HUES6 (cell line): ENCODE results near the gene SIL1.
"Not testable (repeated sequence)": the region's sequence is repeated elsewhere in the genome, so short reads cannot be mapped to it uniquely, and the experiment has no call there.

ENCODE experiments used
- H3K27ac ChIP-seq: 2 replicates; pipeline ENCODE4 v1.7.0; 2013; ENCODE audit warnings: low read depth, mild to moderate bottlenecking, low read length, inconsistent platforms
- H3K27me3 ChIP-seq: 2 replicates; pipeline ENCODE4 v1.6.1; 2013; ENCODE audit warnings: low read length; ENCODE audit not compliant: control insufficient read depth, insufficient read depth
- H3K36me3 ChIP-seq: 2 replicates; pipeline ENCODE4 v1.6.1; 2013; ENCODE audit warnings: low read length; ENCODE audit not compliant: control insufficient read depth, insufficient read depth
- H3K4me1 ChIP-seq: 2 replicates; pipeline ENCODE4 v1.6.1; 2013; ENCODE audit warnings: low read length; ENCODE audit not compliant: control insufficient read depth, insufficient read depth
- H3K4me3 ChIP-seq: 2 replicates; pipeline ENCODE4 v1.5.1; 2013; ENCODE audit warnings: low read depth, low read length
- H3K9ac ChIP-seq: one replicate; pipeline ENCODE4 v1.6.1; 2013; ENCODE audit warnings: mild to moderate bottlenecking, low read length
- H3K9me3 ChIP-seq: 2 replicates; pipeline ENCODE4 v1.6.1; 2013; ENCODE audit warnings: low read depth, low read length; ENCODE audit not compliant: control insufficient read depth, insufficient read depth

The SIL1 gene

DNA sequence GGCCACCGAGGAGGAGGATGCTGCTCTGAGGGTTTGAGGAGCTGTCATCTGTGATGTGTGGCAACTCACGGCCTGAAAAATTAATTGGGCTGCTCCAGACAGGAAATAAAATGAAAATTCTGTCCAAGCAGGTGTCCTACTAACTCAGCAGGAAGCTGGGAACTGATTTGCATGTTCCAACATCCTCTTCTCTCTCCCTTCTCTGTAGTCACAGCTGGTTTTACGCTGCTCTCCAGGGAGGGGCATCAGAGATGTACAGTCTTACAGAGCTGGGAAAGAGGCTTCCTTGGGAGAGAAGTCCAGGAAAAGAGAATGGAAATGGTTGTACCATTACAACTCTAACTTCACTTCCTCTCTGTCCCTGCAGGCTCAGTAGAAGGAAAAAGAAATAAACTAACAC is 24.2 kb upstream of the SIL1 start:
- Histone ChIP-seq H3K9ac (no peak overlapping the region), H3K36me3 (no peaks in the 10 kb centered on the region), H3K27me3 (no peaks in the 10 kb centered on the region), H3K4me1 (no peaks in the 10 kb centered on the region), H3K9me3 (peaks cover 13% of the 10 kb centered on the region), H3K27ac (no peak overlapping the region), H3K4me3 (no peak overlapping the region)

DNA sequence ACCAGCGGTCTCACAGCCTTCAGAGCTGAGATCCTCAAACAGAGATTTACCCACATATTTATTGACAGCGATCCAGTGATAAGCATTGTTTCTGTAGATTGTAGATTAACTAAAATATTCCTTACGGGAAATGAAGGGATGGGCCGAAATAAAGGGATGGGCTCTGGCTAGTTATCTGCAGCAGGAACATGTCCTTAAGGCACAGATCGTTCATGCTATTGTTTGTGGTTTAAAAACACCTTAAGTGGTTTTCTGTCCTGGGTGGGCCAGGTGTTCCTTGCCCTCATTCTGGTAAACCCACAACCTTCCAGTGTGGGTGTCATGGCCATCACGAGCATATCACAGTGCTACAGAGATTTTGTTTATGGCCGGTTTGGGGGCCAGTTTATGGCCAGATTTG is 19.9 kb upstream of the SIL1 start:
- not testable (repeated sequence) for H3K4me3 ChIP-seq, H3K4me1 ChIP-seq, H3K27ac ChIP-seq, H3K9ac ChIP-seq, H3K36me3 ChIP-seq, H3K27me3 ChIP-seq
- peaks cover 17% of the 10 kb centered on the region for H3K9me3 ChIP-seq

DNA sequence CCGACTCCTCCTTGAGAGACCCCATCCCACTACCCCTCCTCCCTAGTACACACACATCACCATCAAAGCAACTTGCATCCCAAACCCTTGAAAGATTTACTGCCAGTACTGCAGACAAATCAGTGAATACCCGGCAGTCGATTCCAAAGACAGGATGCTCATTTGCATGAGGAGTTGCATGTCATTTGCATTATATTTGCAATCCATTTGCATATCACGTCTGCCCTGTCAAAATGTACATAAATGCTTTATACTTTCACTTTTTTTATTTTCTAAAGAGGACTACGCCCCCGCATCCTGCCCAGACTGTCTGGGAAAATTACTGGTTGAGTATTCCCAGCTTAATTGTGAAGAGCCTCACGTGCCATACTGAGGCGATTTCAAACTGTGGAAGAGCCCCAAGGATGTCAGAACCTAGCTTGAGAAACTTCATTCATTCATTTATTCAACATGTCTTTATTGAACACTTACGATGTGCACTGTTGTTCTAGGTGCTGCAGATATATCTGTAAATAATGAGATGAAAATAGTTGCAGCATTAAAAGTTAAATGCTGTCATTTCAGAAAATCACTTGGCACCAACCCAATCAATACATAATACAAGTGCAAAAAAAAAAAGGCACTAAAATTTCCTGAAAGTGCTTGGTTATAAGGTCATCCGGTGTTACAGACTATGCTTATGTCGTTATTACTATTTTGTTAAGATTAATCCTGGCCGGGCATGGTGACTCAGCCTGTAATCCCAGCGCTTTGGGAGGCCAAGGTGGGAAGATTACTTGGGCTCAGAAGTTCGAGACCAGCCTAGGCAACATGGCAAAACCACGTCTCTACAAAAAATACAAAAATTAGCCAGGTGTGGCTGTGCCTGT is 17.2 kb upstream of the SIL1 start:
- no peaks in the 10 kb centered on the region for H3K27me3 ChIP-seq
- H3K27ac ChIP-seq = no peak overlapping the region
- H3K4me1 ChIP-seq = peaks cover 13% of the 10 kb centered on the region
- H3K36me3 ChIP-seq = no peaks in the 10 kb centered on the region
- H3K4me3 ChIP-seq = no peak overlapping the region
- H3K9me3 ChIP-seq = peaks cover 17% of the 10 kb centered on the region
- H3K9ac ChIP-seq = no peak overlapping the region

DNA sequence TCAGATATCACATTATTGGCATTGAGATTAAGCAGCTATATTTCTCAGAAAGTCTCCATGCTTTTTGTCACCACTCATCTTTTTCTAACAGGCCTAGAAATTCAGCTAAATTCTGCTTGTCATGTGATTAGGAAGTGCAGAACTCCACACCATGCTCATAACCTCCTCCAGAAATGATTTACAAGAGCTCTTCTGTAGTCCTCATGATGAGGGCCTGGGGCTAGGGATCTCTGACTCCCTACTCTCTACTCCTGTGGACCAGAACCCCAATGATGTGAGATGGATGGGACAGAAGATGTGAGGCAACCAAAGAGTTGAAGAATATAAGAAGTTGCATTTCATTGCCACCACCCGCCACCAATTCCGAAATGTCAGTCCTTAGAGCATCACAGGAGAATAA is 16.5 kb upstream of the SIL1 start:
- Histone ChIP-seq H3K9me3 (peaks cover 17% of the 10 kb centered on the region), H3K4me1 (peaks cover 15% of the 10 kb centered on the region), H3K36me3 (no peaks in the 10 kb centered on the region), H3K4me3 (no peak overlapping the region), H3K27ac (no peak overlapping the region), H3K27me3 (no peaks in the 10 kb centered on the region), H3K9ac (no peak overlapping the region)

DNA sequence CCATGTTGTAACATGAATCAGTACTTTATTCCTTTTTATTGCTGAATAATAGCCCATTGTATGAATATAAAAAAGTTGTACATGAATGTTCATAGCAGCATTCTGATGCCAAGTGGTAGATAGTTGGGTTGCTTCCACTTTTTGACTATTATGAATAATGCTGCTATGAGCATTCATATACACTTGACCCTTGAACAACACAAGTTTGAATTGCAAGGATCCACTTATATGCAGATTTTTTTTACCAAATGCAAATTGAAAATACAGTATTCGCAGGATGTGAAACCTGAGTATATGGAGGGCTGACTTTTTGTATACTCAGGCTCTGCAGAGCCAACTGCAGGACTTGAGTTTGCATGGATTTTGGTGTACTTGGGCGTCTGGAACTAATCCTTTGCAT is 14.7 kb upstream of the SIL1 start:
- peaks cover 6% of the 10 kb centered on the region for H3K9me3 ChIP-seq
- H3K36me3 ChIP-seq = no peaks in the 10 kb centered on the region
- H3K4me1 ChIP-seq = peaks cover 20% of the 10 kb centered on the region
- no peak overlapping the region for H3K4me3 ChIP-seq
- no peak overlapping the region for H3K27ac ChIP-seq
- H3K9ac ChIP-seq = no peak overlapping the region
- H3K27me3 ChIP-seq = no peaks in the 10 kb centered on the region

DNA sequence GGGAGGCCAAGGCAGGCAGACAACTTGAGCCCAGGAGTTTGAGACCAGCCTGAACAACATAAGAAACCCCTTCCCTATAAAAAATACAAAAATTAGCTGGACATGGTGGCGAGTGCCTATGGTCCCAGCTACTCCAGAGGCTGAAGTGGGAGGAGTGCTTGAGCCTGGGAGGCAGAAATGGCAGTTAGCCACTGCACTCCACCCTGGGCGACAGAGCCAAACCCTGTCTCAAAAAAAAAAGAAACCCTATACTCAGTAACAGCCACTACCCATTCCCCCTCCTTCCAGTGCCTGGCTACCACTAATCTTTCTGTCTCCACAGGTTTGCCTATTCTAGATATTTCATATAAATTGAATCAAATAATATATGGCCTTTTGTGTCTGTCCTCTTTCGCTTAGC is 14.3 kb upstream of the SIL1 start:
- H3K27me3 ChIP-seq = no peaks in the 10 kb centered on the region
- peaks cover 5% of the 10 kb centered on the region for H3K9me3 ChIP-seq
- H3K9ac ChIP-seq = no peak overlapping the region
- peaks cover 20% of the 10 kb centered on the region for H3K4me1 ChIP-seq
- H3K36me3 ChIP-seq = no peaks in the 10 kb centered on the region
- H3K27ac ChIP-seq = no peak overlapping the region
- H3K4me3 ChIP-seq = no peak overlapping the region

DNA sequence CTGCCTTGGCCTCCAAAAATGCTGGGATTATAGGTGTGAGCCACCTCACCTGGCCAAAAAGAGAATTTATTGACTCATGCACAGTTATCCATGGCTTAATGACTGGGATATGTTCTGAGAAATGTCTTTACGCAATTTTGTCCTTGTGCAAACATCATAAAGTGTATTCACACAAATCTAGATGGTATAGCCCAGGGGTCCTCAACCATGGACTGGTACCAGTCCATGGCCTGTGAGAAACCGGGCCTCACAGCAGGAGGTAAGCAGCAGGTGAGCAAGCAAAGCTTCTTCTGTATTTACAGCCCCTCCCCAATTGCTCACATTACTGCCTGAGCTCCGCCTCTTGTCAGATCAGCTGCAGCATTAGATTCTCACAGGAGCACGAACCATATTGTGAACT is 12.4 kb upstream of the SIL1 start:
- Histone ChIP-seq H3K36me3 (no peaks in the 10 kb centered on the region), H3K9ac (no peak overlapping the region), H3K9me3 (no peaks in the 10 kb centered on the region), H3K4me3 (no peak overlapping the region), H3K4me1 (peaks cover 20% of the 10 kb centered on the region), H3K27me3 (no peaks in the 10 kb centered on the region), H3K27ac (no peak overlapping the region)

DNA sequence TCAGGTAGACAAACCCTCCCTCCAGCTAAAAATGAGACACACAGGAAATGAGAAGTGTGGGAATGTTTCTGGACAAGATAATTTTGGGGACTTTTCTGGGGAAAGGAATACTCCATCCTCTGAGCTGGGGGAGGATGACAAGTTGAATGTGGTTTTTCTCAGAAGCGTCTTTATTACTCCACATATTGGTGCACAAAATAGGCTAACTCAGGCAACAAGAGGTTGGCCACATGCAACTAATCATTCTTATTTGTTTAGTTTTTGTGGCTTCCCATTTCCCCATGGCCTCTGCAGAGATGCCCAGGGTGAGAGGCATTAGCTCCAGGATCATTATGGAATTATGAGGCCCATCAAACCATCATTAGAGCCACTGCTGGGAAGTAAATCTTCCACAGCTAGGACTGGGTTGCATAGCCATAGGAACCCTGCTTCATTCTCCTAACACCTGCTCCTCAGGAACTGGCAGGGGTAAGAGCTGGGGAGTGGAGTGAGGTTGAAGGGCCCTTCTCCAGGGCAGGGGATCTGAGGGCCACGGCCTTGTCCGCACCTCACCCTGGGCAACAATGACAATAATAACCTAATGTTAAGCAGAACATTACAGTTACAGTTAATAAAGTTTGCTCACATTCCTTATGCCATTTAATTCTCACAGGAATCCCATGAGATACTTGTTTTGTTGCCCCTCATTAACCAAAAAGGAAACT is 9.3 kb upstream of the SIL1 start:
- Histone ChIP-seq H3K27me3 (no peaks in the 10 kb centered on the region), H3K9me3 (no peaks in the 10 kb centered on the region), H3K4me3 (no peak overlapping the region), H3K36me3 (no peaks in the 10 kb centered on the region), H3K27ac (no peak overlapping the region), H3K9ac (no peak overlapping the region), H3K4me1 (peaks cover 15% of the 10 kb centered on the region)

DNA sequence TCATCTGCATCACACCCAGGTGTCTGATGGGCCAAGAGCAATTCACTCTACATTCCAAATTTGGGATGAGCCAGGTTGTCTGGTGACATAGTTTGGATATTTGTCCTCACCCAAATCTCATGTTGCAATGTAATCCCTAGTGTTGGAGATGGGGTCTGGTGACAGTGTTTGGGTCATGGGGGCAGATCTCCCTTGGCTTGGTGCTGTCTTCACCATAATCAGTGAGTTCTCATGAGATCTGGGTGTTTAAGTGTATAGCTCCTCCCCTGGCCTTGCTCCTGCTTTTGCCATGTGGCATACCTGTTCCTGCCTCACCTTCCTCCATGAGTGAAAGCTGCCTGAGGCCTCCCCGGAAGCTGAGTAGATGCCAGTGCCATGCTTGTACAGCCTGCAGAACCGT is 7.4 kb upstream of the SIL1 start:
- Histone ChIP-seq H3K9me3 (no peaks in the 10 kb centered on the region), H3K4me3 (no peak overlapping the region), H3K9ac (no peak overlapping the region), H3K4me1 (peaks cover 9% of the 10 kb centered on the region), H3K27me3 (no peaks in the 10 kb centered on the region), H3K27ac (no peak overlapping the region), H3K36me3 (no peaks in the 10 kb centered on the region)

DNA sequence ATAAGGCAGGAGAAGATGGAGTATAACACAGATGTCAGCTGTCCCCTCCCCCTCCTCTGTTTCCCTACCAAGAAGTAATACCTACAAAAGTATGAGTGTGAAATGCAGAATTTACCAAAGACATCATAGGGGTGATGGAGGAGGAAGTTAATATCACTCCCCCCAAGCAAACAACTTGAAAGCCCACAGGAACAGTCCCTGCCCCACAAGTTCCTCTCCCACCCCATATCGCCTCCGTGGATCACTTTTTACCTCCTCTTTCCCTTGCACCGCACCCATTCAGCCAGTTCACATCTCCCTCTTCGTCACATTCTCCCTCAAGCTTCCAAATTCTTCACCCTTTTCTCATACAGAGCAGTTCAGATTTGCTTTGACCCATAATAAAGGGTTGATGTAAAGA is 7.0 kb upstream of the SIL1 start:
- Histone ChIP-seq H3K27ac (no peak overlapping the region), H3K9me3 (no peaks in the 10 kb centered on the region)

DNA sequence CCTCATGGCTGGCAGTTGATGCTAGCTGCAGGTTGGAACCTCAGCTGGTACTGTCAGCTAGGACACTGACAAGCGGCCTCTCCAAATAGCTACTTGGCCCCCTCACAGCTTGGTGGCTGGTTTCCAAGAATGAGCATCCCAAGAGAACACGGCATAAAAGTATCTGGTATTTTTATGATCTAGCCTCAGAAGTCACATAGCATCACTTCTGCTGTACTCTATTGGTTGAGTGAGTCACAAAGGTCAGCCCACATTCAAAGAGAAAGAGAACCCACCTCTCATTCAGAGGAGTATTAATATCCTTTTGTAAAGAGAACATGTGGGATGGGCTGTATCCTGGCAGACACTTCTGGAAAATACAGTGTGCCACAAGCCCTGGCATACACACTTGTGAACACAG is 6.0 kb upstream of the SIL1 start:
- Histone ChIP-seq H3K9me3 (no peaks in the 10 kb centered on the region), H3K27me3 (no peaks in the 10 kb centered on the region), H3K36me3 (no peaks in the 10 kb centered on the region), H3K4me1 (peaks cover 5% of the 10 kb centered on the region), H3K27ac (no peak overlapping the region), H3K9ac (no peak overlapping the region), H3K4me3 (no peak overlapping the region)

More for the DNA sequence above, 7.0 kb upstream of the SIL1 start:
- no peak overlapping the region for H3K4me3 ChIP-seq
- no peak overlapping the region for H3K9ac ChIP-seq
- no peaks in the 10 kb centered on the region for H3K36me3 ChIP-seq
- H3K4me1 ChIP-seq = peaks cover 5% of the 10 kb centered on the region
- no peaks in the 10 kb centered on the region for H3K27me3 ChIP-seq
